ENCODE measurements around the gene COMT.

Gene COMT

DNA sequence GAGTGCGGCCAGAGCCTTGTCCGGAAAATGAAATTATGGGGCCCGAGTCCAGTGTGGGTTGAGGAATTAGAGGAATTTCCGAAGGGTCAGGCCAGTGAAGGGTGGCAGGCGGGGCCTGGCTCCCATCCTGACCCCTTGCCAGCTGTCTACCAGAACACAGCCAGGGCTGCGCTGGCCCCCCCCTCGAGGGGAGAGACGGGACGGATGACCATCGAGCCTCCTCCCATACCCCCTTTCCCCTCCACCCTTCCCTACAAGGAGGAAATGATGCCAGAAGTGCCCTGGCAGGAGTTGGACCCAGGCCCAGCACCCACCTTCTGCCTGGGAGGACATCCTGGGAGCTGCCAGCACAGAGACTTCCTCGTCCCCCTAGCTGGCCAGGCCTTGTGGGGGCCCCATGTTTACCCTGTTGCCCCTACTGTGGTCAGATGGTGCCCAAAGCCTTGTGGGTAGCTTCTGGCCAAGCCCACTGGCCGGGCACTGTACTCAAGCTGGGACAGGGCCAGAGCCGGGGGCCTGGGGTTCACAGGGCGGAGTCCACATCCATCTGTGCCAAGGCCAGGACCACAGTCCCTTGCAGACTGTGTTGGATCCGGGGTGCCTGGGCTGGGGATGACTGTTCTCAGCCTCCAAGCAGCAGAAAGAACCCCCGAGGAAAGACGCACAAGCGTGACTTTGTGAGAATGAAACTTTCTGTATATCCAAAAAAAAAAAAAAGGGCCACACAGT lies 54.2 kb downstream of the COMT start:
- no peak overlapping the region for H3K4me3 ChIP-seq (ENCODE audit: low read length)
- TF ChIP-seq ZNF274 (IDR thresholded peaks at IDR 0.05; ENCODE audit: low read depth, low read length), result no peak

DNA sequence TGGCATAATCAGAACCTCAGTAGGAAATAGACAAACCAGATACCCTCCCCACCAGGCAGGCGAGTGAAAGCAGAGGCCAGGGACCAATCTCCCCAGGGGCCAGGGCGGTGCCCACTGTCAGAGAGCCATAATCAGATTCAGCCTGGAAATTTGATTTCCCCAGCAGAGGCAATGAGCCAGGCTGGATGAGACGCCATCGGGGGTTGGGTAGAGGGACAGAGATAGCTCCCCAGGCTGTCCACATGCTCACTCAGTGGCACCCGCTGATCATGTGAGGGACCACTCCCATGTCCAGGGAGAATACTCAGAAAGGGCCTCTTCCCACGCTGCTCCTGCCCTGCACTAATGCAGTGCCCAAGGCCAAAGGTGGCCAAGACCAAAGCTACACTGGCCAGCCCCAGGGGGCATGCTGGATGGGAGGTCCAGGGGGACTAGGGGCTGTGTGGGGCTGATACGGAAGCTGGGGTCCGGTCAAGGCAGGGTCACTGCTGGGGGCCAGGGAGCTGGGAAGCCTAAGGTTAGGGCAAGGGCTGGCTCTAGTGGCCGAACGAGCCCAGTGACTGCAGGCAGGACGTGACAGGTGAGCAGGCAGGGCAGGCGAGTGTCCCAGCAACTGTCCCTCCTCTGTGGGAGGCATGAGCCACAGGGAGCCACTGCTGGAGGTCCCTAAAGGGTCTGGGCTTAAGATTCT lies 55.3 kb downstream of the COMT start:
- no peak for TF ChIP-seq ZNF274 (IDR thresholded peaks at IDR 0.05; ENCODE audit: low read depth, low read length)
- H3K4me3 ChIP-seq (ENCODE audit: low read length), result no peak overlapping the region

DNA sequence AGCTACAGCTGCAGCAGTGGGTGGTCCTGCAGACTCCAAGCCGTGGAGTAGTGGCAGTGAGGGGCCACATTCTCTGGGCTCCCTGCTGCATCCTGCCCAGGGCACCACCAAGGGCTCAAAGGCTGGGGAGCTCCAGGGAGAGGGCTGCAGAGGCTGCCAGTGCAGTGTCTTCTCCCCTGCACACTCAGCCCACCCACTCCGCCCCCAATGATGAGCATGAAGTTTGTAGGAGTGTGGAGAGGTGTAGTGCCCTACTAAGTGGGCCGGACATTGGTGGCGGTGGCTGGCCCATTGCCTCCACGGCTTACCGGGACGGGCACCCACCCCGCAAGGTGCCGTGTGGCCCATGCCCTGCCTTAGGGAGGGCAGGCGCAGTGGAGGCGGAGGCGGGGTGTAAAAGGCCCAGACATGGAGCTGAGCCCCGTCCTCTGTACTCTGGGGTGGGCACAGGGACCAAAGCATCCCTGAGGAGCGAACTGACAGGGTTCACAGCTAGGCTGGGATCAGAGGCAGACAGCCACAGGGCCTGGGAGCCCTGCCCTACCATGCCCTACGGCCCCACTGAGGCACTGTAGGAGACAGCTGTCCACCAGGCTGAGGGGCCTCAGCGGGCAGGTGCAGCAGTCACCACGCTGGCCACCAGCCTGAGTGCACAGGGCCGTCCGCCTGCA lies 56.1 kb downstream of the COMT start:
- no peak for TF ChIP-seq ZNF274 (IDR thresholded peaks at IDR 0.05; ENCODE audit: low read depth, low read length)
- no peak overlapping the region for H3K4me3 ChIP-seq (ENCODE audit: low read length)

- no peak for TF ChIP-seq ZNF274 (IDR thresholded peaks at IDR 0.05; ENCODE audit: low read depth, low read length)
- no peak overlapping the region for H3K4me3 ChIP-seq (ENCODE audit: low read length)
Measured at GRCh38 chr22:19998232-19998951, 56.8 kb downstream of the COMT start.

- no peak for TF ChIP-seq ZNF274 (IDR thresholded peaks at IDR 0.05; ENCODE audit: low read depth, low read length)
- H3K4me3 ChIP-seq (ENCODE audit: low read length), result no peak overlapping the region
Measured at GRCh38 chr22:19998991-19999820, 57.6 kb downstream of the COMT start.

DNA sequence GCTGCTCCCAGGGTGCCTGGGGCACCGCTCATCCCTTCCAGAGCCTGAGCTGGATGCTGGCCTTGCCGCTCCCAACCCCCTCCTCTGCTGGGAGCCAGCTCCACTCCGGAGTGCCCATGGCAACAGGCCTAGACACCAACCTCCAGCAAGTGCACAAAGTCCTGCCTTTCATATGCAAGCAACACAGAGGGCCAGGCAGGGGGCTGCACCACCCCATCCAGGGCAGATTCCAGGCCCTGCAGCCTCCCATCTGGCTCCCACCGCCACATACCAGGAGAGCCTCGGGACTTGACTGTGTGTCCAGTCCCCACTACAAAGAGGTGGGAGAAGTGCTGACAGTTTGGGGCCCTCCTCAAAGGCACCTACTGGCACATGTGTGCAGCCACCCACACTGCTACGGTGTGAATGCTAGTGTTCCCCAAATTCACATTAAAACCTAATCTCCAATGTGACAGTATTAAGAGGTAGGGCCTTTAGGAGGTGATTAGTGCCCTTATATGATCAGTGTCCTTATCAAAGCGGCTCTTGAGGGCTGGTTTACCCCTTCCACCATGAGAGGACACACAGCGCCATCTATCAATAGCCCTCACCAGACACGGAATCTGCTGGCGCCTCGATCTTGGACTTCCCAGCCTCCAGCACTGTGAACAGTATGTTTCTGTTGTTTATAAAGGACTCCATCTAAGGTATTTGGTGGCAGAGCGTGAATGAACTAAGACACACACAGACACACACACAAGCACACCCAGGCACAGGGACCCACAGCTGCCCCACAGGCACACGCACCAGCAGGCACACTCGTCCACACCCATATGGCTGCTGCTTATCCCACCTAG lies 58.9 kb downstream of the COMT start:
- no peak overlapping the region for H3K4me3 ChIP-seq (ENCODE audit: low read length)
- no peak for TF ChIP-seq ZNF274 (IDR thresholded peaks at IDR 0.05; ENCODE audit: low read depth, low read length)

DNA sequence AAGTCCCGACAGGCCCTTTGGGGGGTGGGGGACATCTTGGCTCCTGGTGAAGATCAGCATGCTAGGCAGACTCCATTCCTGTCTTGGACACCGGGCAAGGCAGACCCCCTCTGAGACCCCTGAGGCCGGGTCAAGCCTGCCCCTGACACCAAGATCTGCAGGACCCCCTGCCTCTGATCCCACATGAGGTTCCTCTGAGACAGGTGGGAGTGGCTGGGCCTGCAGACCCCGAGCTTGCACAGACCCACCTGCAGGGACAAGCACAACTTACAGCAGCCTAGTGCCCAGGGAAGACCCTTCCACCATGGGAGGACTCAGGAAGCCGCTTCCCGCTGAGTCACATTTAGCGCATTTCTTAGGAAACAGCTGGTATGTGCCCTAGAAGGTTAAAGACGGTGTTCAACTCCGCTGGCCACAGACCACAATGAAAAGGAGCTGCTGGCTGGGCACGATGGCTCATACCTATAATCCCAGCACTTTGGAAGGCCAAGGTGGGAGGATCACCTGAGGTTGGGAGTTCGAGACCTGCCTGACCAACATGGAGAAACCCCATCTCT lies 59.6 kb downstream of the COMT start:
- TF ChIP-seq ZNF274 (IDR thresholded peaks at IDR 0.05; ENCODE audit: low read depth, low read length), result no peak
- no peak overlapping the region for H3K4me3 ChIP-seq (ENCODE audit: low read length)

GRCh38 chr22:20002128-20002527 lies 60.6 kb downstream of the COMT start:
- no peak for TF ChIP-seq ZNF274 (IDR thresholded peaks at IDR 0.05; ENCODE audit: low read depth, low read length)
- H3K4me3 ChIP-seq (ENCODE audit: low read length), result no peak overlapping the region

DNA sequence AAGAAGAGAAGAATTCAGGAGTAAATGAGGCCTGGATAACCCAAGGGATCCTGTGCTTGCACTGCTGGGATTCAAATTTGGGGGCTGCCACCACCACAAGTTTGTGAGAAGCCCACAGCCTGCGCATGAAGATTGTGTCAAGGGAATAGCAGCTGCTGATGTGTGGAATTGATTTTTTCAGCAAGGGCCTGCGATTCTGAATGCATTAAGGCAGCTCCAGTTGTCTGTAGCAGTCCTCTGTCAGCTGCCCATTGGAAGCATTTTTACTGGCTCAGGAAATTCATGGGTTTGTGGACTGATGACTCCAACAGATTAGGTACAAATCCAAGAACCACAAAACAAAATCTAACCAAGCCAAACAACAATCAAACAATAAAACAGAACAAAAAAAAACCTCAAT lies 61.1 kb downstream of the COMT start:
- TF ChIP-seq ZNF274 (IDR thresholded peaks at IDR 0.05; ENCODE audit: low read depth, low read length), result no peak
- H3K4me3 ChIP-seq (ENCODE audit: low read length), result no peak overlapping the region

DNA sequence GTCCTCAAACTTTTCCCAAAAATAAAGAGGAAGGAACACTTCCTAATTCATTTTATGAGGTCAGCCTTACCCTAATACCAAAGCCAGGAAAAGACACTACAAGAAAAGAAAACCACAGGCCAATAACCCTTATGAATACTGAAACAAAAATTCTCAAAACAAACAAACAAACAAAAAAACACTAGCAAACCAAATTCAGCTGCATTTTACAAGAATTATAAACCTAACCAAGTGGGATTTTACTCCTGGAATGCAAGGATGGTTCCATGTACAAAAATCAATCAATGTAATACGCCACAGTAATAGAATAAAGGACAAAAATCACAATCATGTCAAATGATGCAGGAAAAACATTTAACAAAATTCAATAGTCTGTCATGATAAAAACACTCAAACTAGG lies 61.7 kb downstream of the COMT start:
- no peak for TF ChIP-seq ZNF274 (IDR thresholded peaks at IDR 0.05; ENCODE audit: low read depth, low read length)
- no peak overlapping the region for H3K4me3 ChIP-seq (ENCODE audit: low read length)

- no peak for TF ChIP-seq ZNF274 (IDR thresholded peaks at IDR 0.05; ENCODE audit: low read depth, low read length)
- no peak overlapping the region for H3K4me3 ChIP-seq (ENCODE audit: low read length)
Measured at GRCh38 chr22:20004464-20004863, 62.9 kb downstream of the COMT start.

DNA sequence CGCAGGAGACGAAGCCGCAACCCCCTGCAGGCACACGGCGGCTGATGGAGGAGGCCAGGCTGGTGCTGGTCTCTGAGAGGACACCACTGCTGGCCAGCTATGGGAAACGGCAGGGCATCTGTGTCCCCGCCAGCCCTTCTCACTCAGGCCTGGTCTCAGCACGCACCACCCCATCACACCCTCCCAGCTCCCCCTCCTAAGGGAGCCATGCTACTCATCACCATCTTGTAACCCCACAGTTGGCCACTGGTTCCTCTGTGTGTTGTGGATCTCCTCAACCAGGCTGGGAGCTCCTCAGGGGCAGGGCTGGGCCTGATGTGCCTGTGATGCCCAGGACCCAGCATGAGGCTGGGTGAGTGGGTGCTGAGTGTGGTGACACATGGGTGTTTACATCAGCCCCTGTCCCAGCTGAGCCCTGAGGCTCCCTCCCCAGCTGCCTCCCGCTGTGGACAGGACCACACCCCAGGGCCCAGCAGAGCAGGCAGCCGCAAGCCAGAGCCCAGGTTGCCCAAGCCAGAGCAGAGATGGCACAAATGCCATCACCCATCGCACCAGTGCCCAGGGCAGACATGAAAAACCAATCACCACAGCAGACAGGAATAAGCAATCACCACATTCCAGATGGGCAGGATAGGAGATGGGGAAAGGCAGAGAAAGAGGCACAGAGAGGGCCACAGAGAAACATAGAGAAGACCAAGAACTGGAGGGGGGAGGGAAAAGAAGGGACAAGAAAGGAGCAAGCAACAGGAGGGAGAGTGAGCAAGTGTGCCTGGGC lies 66.8 kb downstream of the COMT start:
- TF ChIP-seq ZNF274 (IDR thresholded peaks at IDR 0.05; ENCODE audit: low read depth, low read length), result no peak
- H3K4me3 ChIP-seq (ENCODE audit: low read length), result no peak overlapping the region
